ENCODE data around the gene CEP72. TPM values are rescaled to one million over a fixed set of nuclear protein-coding genes. Genes with fewer than 3 reads are reported as not detected.

Gene CEP72
- total RNA-seq, 4 donors from 2014 or later: 7.2 to 11.9 (median 9.2) TPM

DNA sequence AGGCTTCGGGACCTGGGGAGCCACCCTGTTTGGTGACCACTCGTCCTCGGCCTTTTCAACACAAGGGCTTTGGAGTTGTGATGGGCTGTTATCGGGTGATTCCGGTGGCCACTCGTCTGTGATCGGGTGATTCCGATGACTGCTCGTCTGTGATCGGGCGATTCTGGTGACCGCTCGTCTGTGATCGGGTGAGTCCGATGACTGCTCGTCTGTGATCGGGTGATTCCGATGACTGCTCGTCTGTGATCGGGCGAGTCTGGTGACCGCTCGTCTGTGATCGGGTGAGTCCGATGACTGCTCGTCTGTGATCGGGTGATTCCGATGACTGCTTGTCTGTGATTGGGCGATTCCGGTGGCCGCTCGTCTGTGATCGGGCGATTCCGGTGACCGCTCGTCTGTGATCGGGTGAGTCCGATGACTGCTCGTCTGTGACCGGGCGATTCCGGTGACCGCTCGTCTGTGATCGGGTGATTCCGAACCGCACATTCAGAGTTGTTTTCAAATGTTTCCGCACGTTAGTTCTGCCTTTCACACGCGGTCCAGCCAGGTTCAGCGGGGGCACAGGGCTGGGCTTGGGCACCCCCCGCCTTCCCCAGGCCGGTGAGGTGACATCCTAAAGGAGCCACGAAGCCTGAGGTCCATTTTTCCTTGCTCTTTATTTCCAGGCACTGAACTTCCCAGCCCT is 50.8 kb downstream of the CEP72 start:
- WGBS, 2 donors: 95 to 97% methylated on average over 55 to 56 of the region's 56 CpGs
- TF ChIP-seq POLR2A (IDR thresholded peaks at IDR 0.05): no peak
- TF ChIP-seq, protein P1, sequence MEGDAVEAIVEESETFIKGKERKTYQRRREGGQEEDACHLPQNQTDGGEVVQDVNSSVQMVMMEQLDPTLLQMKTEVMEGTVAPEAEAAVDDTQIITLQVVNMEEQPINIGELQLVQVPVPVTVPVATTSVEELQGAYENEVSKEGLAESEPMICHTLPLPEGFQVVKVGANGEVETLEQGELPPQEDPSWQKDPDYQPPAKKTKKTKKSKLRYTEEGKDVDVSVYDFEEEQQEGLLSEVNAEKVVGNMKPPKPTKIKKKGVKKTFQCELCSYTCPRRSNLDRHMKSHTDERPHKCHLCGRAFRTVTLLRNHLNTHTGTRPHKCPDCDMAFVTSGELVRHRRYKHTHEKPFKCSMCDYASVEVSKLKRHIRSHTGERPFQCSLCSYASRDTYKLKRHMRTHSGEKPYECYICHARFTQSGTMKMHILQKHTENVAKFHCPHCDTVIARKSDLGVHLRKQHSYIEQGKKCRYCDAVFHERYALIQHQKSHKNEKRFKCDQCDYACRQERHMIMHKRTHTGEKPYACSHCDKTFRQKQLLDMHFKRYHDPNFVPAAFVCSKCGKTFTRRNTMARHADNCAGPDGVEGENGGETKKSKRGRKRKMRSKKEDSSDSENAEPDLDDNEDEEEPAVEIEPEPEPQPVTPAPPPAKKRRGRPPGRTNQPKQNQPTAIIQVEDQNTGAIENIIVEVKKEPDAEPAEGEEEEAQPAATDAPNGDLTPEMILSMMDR (IDR thresholded peaks at IDR 0.05): no peak
- H3K4me3 ChIP-seq (ENCODE audit: low read depth, poor library complexity, severe bottlenecking): no peak overlapping the region
- DNase-seq (ENCODE audit: low spot score in 2 of 2): no peak
- intact Hi-C loops (cut with DNase I; ENCODE audit: low total_unique reads): no loop called here

- DNase-seq (ENCODE audit: low spot score in 2 of 2): no peak
- intact Hi-C loops (cut with DNase I; ENCODE audit: low total_unique reads): no loop called here
- 77 to 79% methylated on average over 32 to 38 of the region's 38 CpGs for WGBS, 2 donors
- H3K4me3 ChIP-seq (ENCODE audit: low read depth, poor library complexity, severe bottlenecking): no peak overlapping the region
- TF ChIP-seq, protein P1 (IDR thresholded peaks at IDR 0.05): no peak
- TF ChIP-seq POLR2A (IDR thresholded peaks at IDR 0.05): no peak
These were observed 51.5 kb downstream of the CEP72 start for GRCh38 chr5:663436-664342.

GRCh38 chr5:664343-664993 is 52.3 kb downstream of the CEP72 start:
- no peak for TF ChIP-seq POLR2A (IDR thresholded peaks at IDR 0.05)
- TF ChIP-seq, protein P1 (IDR thresholded peaks at IDR 0.05): no peak
- 83 to 91% methylated on average over 21 to 22 of the region's 24 CpGs for WGBS, 2 donors
- intact Hi-C loops (cut with DNase I; ENCODE audit: low total_unique reads): no loop called here
- no peak for DNase-seq (ENCODE audit: low spot score in 2 of 2)
- H3K4me3 ChIP-seq (ENCODE audit: low read depth, poor library complexity, severe bottlenecking): no peak overlapping the region

- DNase-seq (ENCODE audit: low spot score in 2 of 2): no peak
- TF ChIP-seq, protein P1 (IDR thresholded peaks at IDR 0.05): no peak
- no peak for TF ChIP-seq POLR2A (IDR thresholded peaks at IDR 0.05)
- intact Hi-C loops (cut with DNase I; ENCODE audit: low total_unique reads): no loop called here
- H3K4me3 ChIP-seq (ENCODE audit: low read depth, poor library complexity, severe bottlenecking): no peak overlapping the region
- WGBS, 2 donors: 97 to 99% methylated on average over 18 to 20 of the region's 20 CpGs
These were observed 52.8 kb downstream of the CEP72 start for GRCh38 chr5:664994-665360.

- intact Hi-C loops (cut with DNase I; ENCODE audit: low total_unique reads): no loop called here
- WGBS, 2 donors: 74 to 87% methylated on average over 6 to 8 of the region's 8 CpGs
- H3K4me3 ChIP-seq (ENCODE audit: low read depth, poor library complexity, severe bottlenecking): no peak overlapping the region
- TF ChIP-seq POLR2A (IDR thresholded peaks at IDR 0.05): no peak
- TF ChIP-seq, protein P1 (IDR thresholded peaks at IDR 0.05): no peak
- DNase-seq (ENCODE audit: low spot score in 2 of 2): no peak
These were observed 53.4 kb downstream of the CEP72 start for GRCh38 chr5:665541-665955.
